Hindlimb muscle (tissue), 1 donor: Measurements from ENCODE around the gene EPHB2. TPM values are rescaled to one million over a fixed set of nuclear protein-coding genes. Genes with fewer than 3 reads are reported as not detected.
"Not testable (repeated sequence)": the region's sequence is repeated elsewhere in the genome, so short reads cannot be mapped to it uniquely, and the experiment has no call there.

Experiments
- DNase-seq: peaks from one replicate; pipeline ENCODE4 v3.0.0-alpha.2; 2013
- polyA plus RNA-seq: library from polyadenylated mRNA; unstranded; fragments of 120-200 nt; gene quantifications from one replicate; pipeline ENCODE4 v1.2.1, GENCODE V29; 2013; ENCODE audit not compliant: insufficient read length

The EPHB2 gene
- polyA plus RNA-seq, 1 donor, result 15.2 TPM

GRCh38 chr1:22824466-22824865, 113.8 kb downstream of the EPHB2 start:
- DNase-seq, result no peak

GRCh38 chr1:22824975-22825374, 114.3 kb downstream of the EPHB2 start:
- no peak for DNase-seq

GRCh38 chr1:22825486-22826189, 115.0 kb downstream of the EPHB2 start:
- DNase-seq, result no peak

- peak; percentile 66 for DNase-seq
Measured at GRCh38 chr1:22826604-22827580, 116.3 kb downstream of the EPHB2 start.

GRCh38 chr1:22827666-22828483, 117.2 kb downstream of the EPHB2 start:
- no peak for DNase-seq

- DNase-seq, result no peak
Measured at GRCh38 chr1:22828484-22829308, 118.1 kb downstream of the EPHB2 start.

- DNase-seq, result no peak
Measured at GRCh38 chr1:22829309-22829989, 118.8 kb downstream of the EPHB2 start.

- DNase-seq, result no peak
Measured at GRCh38 chr1:22830041-22830566, 119.5 kb downstream of the EPHB2 start.

- DNase-seq, result no peak
Measured at GRCh38 chr1:22830757-22831340, 120.2 kb downstream of the EPHB2 start.

GRCh38 chr1:22831729-22832413, 121.2 kb downstream of the EPHB2 start:
- DNase-seq, result no peak

GRCh38 chr1:22832414-22832786, 121.8 kb downstream of the EPHB2 start:
- DNase-seq, result no peak

- DNase-seq, result no peak
Measured at GRCh38 chr1:22833699-22834098, 123.1 kb downstream of the EPHB2 start.

- DNase-seq, result not testable (repeated sequence)
Measured at GRCh38 chr1:22834420-22834819, 123.8 kb downstream of the EPHB2 start.

GRCh38 chr1:22835636-22836319, 125.1 kb downstream of the EPHB2 start:
- no peak for DNase-seq

GRCh38 chr1:22836850-22837249, 126.2 kb downstream of the EPHB2 start:
- DNase-seq, result no peak

- DNase-seq, result no peak
Measured at GRCh38 chr1:22837332-22837731, 126.7 kb downstream of the EPHB2 start.

GRCh38 chr1:22838965-22839364, 128.3 kb downstream of the EPHB2 start:
- DNase-seq, result no peak

GRCh38 chr1:22839806-22840205, 129.2 kb downstream of the EPHB2 start:
- DNase-seq, result no peak

- DNase-seq, result no peak
Measured at GRCh38 chr1:22841142-22841541, 130.5 kb downstream of the EPHB2 start.
